ENCODE data around the gene TTC3. TPM values are rescaled to one million over a fixed set of nuclear protein-coding genes. Genes with fewer than 3 reads are reported as not detected.

The TTC3 gene
- total RNA-seq, 2 donors from 2014 or later, result 63.6 to 113 TPM

- H3K27ac Mint-ChIP-seq, result peak overlapping the region; percentile 67 to 81
- no peak for ATAC-seq
- H3K36me3 Mint-ChIP-seq, result peaks cover 5 to 15% of the 10 kb centered on the region in 2 donors
- no peak for DNase-seq (ENCODE audit: low spot score in 2 of 2)
- no peaks in the 10 kb centered on the region for H3K9me3 Mint-ChIP-seq
Measured at GRCh38 chr21:37193006-37193405, 120.0 kb downstream of the TTC3 start.

GRCh38 chr21:37193676-37194075, 120.6 kb downstream of the TTC3 start:
- peak overlapping the region; percentile 1 to 67 for H3K27ac Mint-ChIP-seq
- ATAC-seq (no peak), DNase-seq (ENCODE audit: low spot score in 2 of 2) (no peak)
- no peaks in the 10 kb centered on the region for H3K9me3 Mint-ChIP-seq
- peaks cover 0 to 15% of the 10 kb centered on the region in 2 donors for H3K36me3 Mint-ChIP-seq

GRCh38 chr21:37195059-37195458, 122.0 kb downstream of the TTC3 start:
- no peaks in the 10 kb centered on the region for H3K9me3 Mint-ChIP-seq
- H3K27ac Mint-ChIP-seq, result peak overlapping the region; percentile 59 to 73
- ATAC-seq (no peak), DNase-seq (ENCODE audit: low spot score in 2 of 2) (no peak)
- H3K36me3 Mint-ChIP-seq, result peaks cover 0 to 15% of the 10 kb centered on the region in 2 donors

GRCh38 chr21:37195610-37196009, 122.6 kb downstream of the TTC3 start:
- DNase-seq (ENCODE audit: low spot score in 2 of 2) (no peak), ATAC-seq (no peak)
- H3K9me3 Mint-ChIP-seq, result no peaks in the 10 kb centered on the region
- H3K27ac Mint-ChIP-seq, result no peak overlapping the region
- H3K36me3 Mint-ChIP-seq, result peaks cover 0 to 16% of the 10 kb centered on the region in 2 donors

DNA sequence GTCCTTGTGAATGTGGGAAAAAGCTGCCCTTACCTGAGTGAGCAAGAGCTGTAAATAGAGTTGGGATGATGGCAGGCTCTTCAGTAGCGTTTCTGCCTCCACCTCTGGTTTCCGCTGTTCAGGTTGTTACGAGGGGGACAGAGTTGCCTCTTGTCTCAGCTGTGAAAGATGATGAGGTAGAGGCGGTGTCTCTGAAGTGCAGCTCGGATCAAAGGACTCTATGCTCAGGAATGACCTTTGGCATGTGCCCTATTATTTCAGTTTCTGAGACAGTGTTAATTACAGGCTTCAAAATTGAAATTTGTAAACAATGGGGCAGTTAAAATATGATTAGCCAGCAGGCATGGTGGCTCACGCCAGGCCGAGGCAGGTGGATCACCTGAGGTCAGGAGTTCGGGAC, 123.8 kb downstream of the TTC3 start:
- ATAC-seq, result no peak
- no peak for DNase-seq (ENCODE audit: low spot score in 2 of 2)
- H3K27ac Mint-ChIP-seq, result peak overlapping the region in 1 of 2 donors; percentile 38
- peaks cover 0 to 21% of the 10 kb centered on the region in 2 donors for H3K36me3 Mint-ChIP-seq
- H3K9me3 Mint-ChIP-seq, result no peaks in the 10 kb centered on the region

GRCh38 chr21:37197746-37198145, 124.7 kb downstream of the TTC3 start:
- DNase-seq (ENCODE audit: low spot score in 2 of 2) (no peak), ATAC-seq (no peak)
- H3K36me3 Mint-ChIP-seq, result peaks cover 7 to 28% of the 10 kb centered on the region in 2 donors
- H3K9me3 Mint-ChIP-seq, result no peaks in the 10 kb centered on the region
- no peak overlapping the region for H3K27ac Mint-ChIP-seq

- Mint-ChIP-seq H3K27ac (no peak overlapping the region), H3K9me3 (no peaks in the 10 kb centered on the region), H3K36me3 (peaks cover 7 to 23% of the 10 kb centered on the region in 2 donors)
- no peak for ATAC-seq
- DNase-seq (ENCODE audit: low spot score in 2 of 2), result no peak
Measured at GRCh38 chr21:37199057-37199924, 126.2 kb downstream of the TTC3 start.

DNA sequence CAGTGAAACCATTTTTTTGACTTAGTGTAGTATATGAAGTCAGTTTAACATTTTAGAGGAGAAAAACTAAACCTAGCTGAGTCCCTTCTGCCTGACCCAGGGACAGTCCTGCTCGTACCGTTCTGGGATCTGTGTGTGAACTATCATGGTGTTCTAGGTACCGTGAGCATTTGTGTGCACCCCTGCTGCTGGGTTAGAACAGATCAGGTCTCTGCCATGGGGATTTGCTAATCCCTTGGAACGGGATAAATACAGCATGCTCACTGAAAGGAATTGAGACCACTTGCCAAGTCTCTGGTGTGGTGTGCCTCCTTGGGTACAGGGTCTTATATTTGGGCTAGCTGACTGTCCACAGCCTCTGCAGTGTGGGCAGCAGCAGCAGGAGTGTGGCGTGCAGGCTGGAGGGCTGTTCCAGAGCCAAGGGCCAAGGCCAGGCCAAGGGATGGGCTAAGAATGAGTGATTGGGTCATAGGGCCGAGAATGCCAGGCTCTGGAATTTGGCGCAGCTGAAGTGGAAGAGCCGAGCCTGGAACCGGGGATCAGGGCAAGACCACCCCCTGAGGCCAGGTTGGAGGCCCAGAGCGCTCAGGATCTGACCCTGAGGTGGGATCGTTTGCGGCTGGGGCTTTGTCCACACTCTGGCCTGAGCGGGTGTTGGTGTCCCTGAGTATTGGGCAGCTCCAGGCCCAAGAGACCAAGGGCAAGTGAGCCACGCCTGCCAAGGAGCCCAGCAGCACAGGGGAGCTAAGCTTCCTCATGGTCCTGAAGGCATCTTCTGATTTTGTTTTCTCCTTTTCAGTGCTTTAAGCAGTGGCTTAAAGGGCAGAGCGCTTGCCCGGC, 127.8 kb downstream of the TTC3 start:
- no peaks in the 10 kb centered on the region for H3K9me3 Mint-ChIP-seq
- peaks cover 7 to 16% of the 10 kb centered on the region in 2 donors for H3K36me3 Mint-ChIP-seq
- DNase-seq (ENCODE audit: low spot score in 2 of 2), result no peak
- peak overlapping the region in 1 of 2 donors; percentile 77 for H3K27ac Mint-ChIP-seq
- ATAC-seq, result no peak

DNA sequence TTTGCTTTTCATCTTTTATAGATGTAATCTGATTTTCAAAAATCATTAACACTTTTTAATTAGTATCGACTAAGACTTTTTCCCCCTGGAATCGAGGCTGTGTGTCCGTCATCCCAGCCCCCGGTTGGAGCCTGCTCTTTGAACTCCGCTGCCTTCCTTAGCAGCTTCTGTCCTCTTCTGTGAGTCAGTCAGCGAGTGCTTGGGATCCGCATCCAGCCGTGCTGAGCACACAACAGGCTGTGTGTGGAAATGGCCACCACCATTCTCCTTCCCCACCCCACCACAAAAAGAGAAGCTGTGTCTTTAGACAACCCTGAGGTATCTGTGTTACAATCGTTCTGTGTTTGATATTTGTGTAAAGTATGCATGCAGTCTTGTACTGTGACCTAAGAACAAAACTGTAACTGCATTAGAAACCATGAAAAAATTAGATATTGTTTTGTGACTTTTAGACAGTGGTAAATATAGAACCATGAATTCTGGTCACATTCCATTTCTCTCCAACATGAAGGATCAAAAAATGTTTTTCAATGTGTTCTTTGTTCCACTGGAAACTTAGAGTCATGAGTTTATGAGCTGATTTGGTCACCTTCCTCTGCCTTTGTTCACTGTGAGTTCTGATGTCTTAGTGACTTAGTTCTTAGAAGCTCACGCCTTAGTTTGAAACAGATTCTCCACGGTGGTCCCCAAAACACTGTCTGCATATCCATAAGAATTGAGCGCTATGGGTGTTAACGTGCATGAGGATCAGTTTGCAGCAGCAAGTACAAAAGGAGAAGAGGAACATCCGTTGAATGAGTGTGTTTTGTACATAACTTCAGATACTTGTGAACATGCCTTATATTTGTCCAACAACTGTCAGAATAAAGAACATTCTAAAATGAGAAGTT, 129.4 kb downstream of the TTC3 start:
- peak overlapping the region; percentile 14 to 18 for H3K27ac Mint-ChIP-seq
- no peak for ATAC-seq
- H3K9me3 Mint-ChIP-seq, result no peaks in the 10 kb centered on the region
- H3K36me3 Mint-ChIP-seq, result peaks cover 7 to 16% of the 10 kb centered on the region in 2 donors
- DNase-seq (ENCODE audit: low spot score in 2 of 2), result no peak

- ATAC-seq, result no peak
- H3K27ac Mint-ChIP-seq, result no peak overlapping the region
- DNase-seq (ENCODE audit: low spot score in 2 of 2), result no peak
Measured at GRCh38 chr21:37204580-37204979, 131.5 kb downstream of the TTC3 start.

GRCh38 chr21:37206496-37206895, 133.4 kb downstream of the TTC3 start:
- Mint-ChIP-seq H3K9me3 (peaks cover 0 to 2% of the 10 kb centered on the region in 2 donors), H3K36me3 (peaks cover 7 to 11% of the 10 kb centered on the region in 2 donors), H3K27ac (no peak overlapping the region)

More at GRCh38 chr21:37204580-37204979, 131.5 kb downstream of the TTC3 start:
- Mint-ChIP-seq H3K9me3 (no peaks in the 10 kb centered on the region), H3K36me3 (peaks cover 7 to 16% of the 10 kb centered on the region in 2 donors)

DNA sequence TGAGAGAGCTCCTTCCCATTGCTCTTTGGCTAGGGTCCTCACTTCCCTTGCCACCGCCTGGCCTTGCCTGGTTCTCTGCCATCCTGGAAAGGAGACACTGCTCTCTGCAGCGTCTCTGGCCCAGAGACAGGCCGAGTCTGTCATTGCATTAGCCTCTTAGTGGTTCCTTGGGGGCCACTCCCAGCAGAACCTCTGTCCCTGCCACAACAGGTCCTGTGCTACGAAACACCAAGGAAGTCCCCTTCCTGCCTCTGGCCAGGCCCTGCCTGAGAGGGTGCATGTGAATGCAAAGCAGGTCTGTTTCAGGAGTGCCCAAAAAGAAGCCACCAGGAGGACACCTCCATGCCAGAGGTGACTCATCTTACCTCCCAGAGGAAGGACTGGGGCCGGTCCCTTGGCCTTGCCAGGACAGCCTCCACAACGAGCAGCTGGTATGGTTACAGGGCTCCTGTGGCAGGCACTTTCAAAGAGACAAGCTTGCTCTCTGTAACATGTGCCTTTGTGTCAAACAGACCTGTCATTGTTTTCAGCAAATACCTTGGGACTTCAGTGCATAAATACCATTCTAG, 134.5 kb downstream of the TTC3 start:
- Mint-ChIP-seq H3K9me3 (peaks cover 0 to 9% of the 10 kb centered on the region in 2 donors), H3K27ac (peak overlapping the region; percentile 46 to 90), H3K36me3 (peaks cover 1 to 5% of the 10 kb centered on the region in 2 donors)
- ATAC-seq (peak; percentile 56 to 88), DNase-seq (ENCODE audit: low spot score in 2 of 2) (peak in 1 of 2 donors; percentile 75)

More at GRCh38 chr21:37206496-37206895, 133.4 kb downstream of the TTC3 start:
- ATAC-seq, result no peak
- no peak for DNase-seq (ENCODE audit: low spot score in 2 of 2)

- DNase-seq (ENCODE audit: low spot score in 2 of 2) (peak in 1 of 2 donors; percentile 31), ATAC-seq (peak; percentile 80 to 83)
- Mint-ChIP-seq H3K27ac (peak overlapping the region; percentile 90 to 91), H3K36me3 (no peaks in the 10 kb centered on the region), H3K9me3 (peaks cover 0 to 9% of the 10 kb centered on the region in 2 donors)
Measured at GRCh38 chr21:37208056-37208721, 135.1 kb downstream of the TTC3 start.

- peaks cover 0 to 9% of the 10 kb centered on the region in 2 donors for H3K9me3 Mint-ChIP-seq
- no peak for DNase-seq (ENCODE audit: low spot score in 2 of 2)
- H3K27ac Mint-ChIP-seq, result peak overlapping the region in 1 of 2 donors; percentile 90
- no peak for ATAC-seq
- H3K36me3 Mint-ChIP-seq, result no peaks in the 10 kb centered on the region
Measured at GRCh38 chr21:37208741-37209225, 135.7 kb downstream of the TTC3 start.

- DNase-seq (ENCODE audit: low spot score in 2 of 2) (no peak), ATAC-seq (no peak)
- no peak overlapping the region for H3K27ac Mint-ChIP-seq
- H3K9me3 Mint-ChIP-seq, result peaks cover 0 to 9% of the 10 kb centered on the region in 2 donors
- no peaks in the 10 kb centered on the region for H3K36me3 Mint-ChIP-seq
Measured at GRCh38 chr21:37210130-37210529, 137.1 kb downstream of the TTC3 start.

Measured in activated naive CD4-positive, alpha-beta T cell treated with anti-CD3 and anti-CD28 coated beads, Interleukin-2, amount 50 U/mL, for 72 hours (primary cell).